OCI-LY3 (cell line): ENCODE data around the gene CHFR.

ENCODE experiments used
- H2AFZ ChIP-seq: fragments of 200-600, 300-600 bp; shearing (Covaris generic); 2 replicates; pipeline ENCODE4 v1.6.0; 2014; ENCODE audit warnings: antibody characterized with exemption, low read depth, low read length
- H3K27ac ChIP-seq: fragments of 200-600, 300-600 bp; sonication (generic); 2 replicates; pipeline ENCODE4 v1.5.1; 2014; ENCODE audit warnings: mild to moderate bottlenecking, low read length, moderate library complexity, mixed read lengths
- H3K27me3 ChIP-seq: fragments of 200-600, 300-600 bp; sonication (generic); 2 replicates; pipeline ENCODE4 v1.6.1; 2014; ENCODE audit warnings: low read depth, low read length, mixed read lengths
- H3K36me3 ChIP-seq: fragments of 200-600, 300-600 bp; sonication (generic); replicated peaks from 2 replicates; pipeline ENCODE3; 2014; ENCODE audit warnings: low read depth, low read length, mixed read lengths
- H3K4me1 ChIP-seq: fragments of 300-600, 200-600 bp; sonication (generic); 2 replicates; pipeline ENCODE4 v1.6.1; 2014; ENCODE audit warnings: low read length, mixed read lengths
- H3K4me2 ChIP-seq: fragments of 200-600, 300-600 bp; sonication (generic); 2 replicates; pipeline ENCODE4 v1.6.1; 2014; ENCODE audit warnings: low read length, mixed read lengths
- H3K4me3 ChIP-seq: fragments of 300-600, 200-600 bp; sonication (generic); 2 replicates; pipeline ENCODE4 v1.5.1; 2014; ENCODE audit warnings: antibody characterized with exemption, mild to moderate bottlenecking, low read length, moderate library complexity
- H3K79me2 ChIP-seq: fragments of 300-600, 200-600 bp; shearing (Covaris generic); 2 replicates; pipeline ENCODE4 v1.6.1; 2014; ENCODE audit warnings: mild to moderate bottlenecking, low read length, mixed read lengths
- H3K9ac ChIP-seq: fragments of 300-600, 200-600 bp; shearing (Covaris generic); 2 replicates; pipeline ENCODE4 v1.6.0; 2014; ENCODE audit warnings: mild to moderate bottlenecking, low read length, moderate library complexity
- H3K9me3 ChIP-seq: fragments of 200-600, 300-600 bp; shearing (Covaris generic); 2 replicates; pipeline ENCODE4 v1.6.1; 2014; ENCODE audit warnings: low read length, mixed read lengths; ENCODE audit not compliant: insufficient read depth
- H4K20me1 ChIP-seq: fragments of 200-600, 300-600 bp; sonication (generic); 2 replicates; pipeline ENCODE4 v1.6.1; 2016; ENCODE audit warnings: low read length, mixed read lengths; ENCODE audit not compliant: insufficient read depth
- CTCF ChIP-seq: fragments of 200-600, 300-600 bp; sonication (generic); IDR thresholded peaks from 2 replicates; pipeline ENCODE4 v1.5.1; 2014; ENCODE audit warnings: antibody characterized with exemption, low read length, low read depth
- EZH2phosphoT487 ChIP-seq: fragments of 200-600 bp; shearing (Covaris generic); IDR thresholded peaks from 2 replicates; pipeline ENCODE4 v1.6.1; 2018; ENCODE audit warnings: antibody characterized with exemption, mixed run types, low read depth

Gene CHFR

GRCh38 chr12:132803888-132804287 is 83.5 kb downstream of the CHFR start:
- H4K20me1 ChIP-seq: no peaks in the 10 kb centered on the region
- no peaks in the 10 kb centered on the region for H3K4me1 ChIP-seq
- no peaks in the 10 kb centered on the region for H3K36me3 ChIP-seq

GRCh38 chr12:132803125-132803524 is 84.3 kb downstream of the CHFR start:
- no peaks in the 10 kb centered on the region for H3K27me3 ChIP-seq
- H2AFZ ChIP-seq: no peak overlapping the region
- H3K9ac ChIP-seq: no peak overlapping the region
- no peaks in the 10 kb centered on the region for H3K4me1 ChIP-seq
- no peaks in the 10 kb centered on the region for H3K79me2 ChIP-seq
- no peaks in the 10 kb centered on the region for H3K9me3 ChIP-seq
- H3K4me2 ChIP-seq: no peak overlapping the region
- no peak overlapping the region for H3K27ac ChIP-seq
- TF ChIP-seq CTCF (no peak), EZH2phosphoT487 (no peak)
- no peaks in the 10 kb centered on the region for H3K36me3 ChIP-seq
- no peak overlapping the region for H3K4me3 ChIP-seq
- no peaks in the 10 kb centered on the region for H4K20me1 ChIP-seq

More at GRCh38 chr12:132803888-132804287, 83.5 kb downstream of the CHFR start:
- no peak overlapping the region for H3K27ac ChIP-seq
- H3K27me3 ChIP-seq: no peaks in the 10 kb centered on the region
- no peak overlapping the region for H3K4me3 ChIP-seq
- no peaks in the 10 kb centered on the region for H3K79me2 ChIP-seq
- H2AFZ ChIP-seq: no peak overlapping the region
- TF ChIP-seq CTCF: no peak
- no peak for TF ChIP-seq EZH2phosphoT487
- H3K9ac ChIP-seq: no peak overlapping the region
- H3K4me2 ChIP-seq: no peak overlapping the region
- no peaks in the 10 kb centered on the region for H3K9me3 ChIP-seq

- Histone ChIP-seq H2AFZ (no peak overlapping the region), H3K79me2 (no peaks in the 10 kb centered on the region)
Observed at GRCh38 chr12:132801741-132802140, 85.7 kb downstream of the CHFR start.

GRCh38 chr12:132798836-132799235 is 88.6 kb downstream of the CHFR start:
- Histone ChIP-seq H3K36me3 (no peaks in the 10 kb centered on the region), H3K4me2 (no peak overlapping the region), H2AFZ (no peak overlapping the region), H3K4me3 (no peak overlapping the region), H3K9ac (no peak overlapping the region), H3K27me3 (no peaks in the 10 kb centered on the region), H3K27ac (no peak overlapping the region), H3K4me1 (no peaks in the 10 kb centered on the region), H3K79me2 (no peaks in the 10 kb centered on the region), H3K9me3 (no peaks in the 10 kb centered on the region), H4K20me1 (no peaks in the 10 kb centered on the region)
- TF ChIP-seq EZH2phosphoT487: no peak

More at GRCh38 chr12:132801741-132802140, 85.7 kb downstream of the CHFR start:
- Histone ChIP-seq H4K20me1 (no peaks in the 10 kb centered on the region), H3K4me2 (no peak overlapping the region), H3K27ac (no peak overlapping the region), H3K9me3 (no peaks in the 10 kb centered on the region), H3K4me1 (no peaks in the 10 kb centered on the region), H3K4me3 (no peak overlapping the region), H3K9ac (no peak overlapping the region), H3K36me3 (no peaks in the 10 kb centered on the region), H3K27me3 (no peaks in the 10 kb centered on the region)
- TF ChIP-seq CTCF (no peak), EZH2phosphoT487 (no peak)
